GM18907 (cell line): Measurements from ENCODE around the gene CHN2.

ENCODE experiments used
- ATAC-seq: cut with Tn5 transposase; IDR thresholded peaks from one replicate; pipeline ENCODE4 v1.9.1; 2021; ENCODE audit warnings: mild to moderate bottlenecking, moderate library complexity; ENCODE audit not compliant: unreplicated experiment

CHN2 gene

DNA sequence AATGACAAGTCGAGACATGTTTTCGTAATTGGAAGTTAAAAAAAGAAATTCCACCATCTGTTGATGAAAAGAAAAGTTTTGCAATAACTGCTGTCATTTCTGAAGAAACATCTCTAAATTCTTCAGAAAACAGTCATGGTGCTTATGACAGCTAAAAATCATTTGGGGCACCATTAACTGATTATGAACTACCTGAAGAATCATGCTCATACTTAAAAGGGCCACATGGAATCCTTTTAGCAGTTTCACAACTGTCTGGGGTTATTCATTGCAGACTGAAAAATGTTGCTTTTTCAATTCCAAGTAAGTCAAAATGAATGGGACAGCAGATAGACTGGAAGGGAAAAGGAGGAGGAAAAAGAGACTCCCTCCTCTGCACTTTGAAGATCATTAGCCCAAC, 134.2 kb downstream of the CHN2 start:
- no peak for ATAC-seq

DNA sequence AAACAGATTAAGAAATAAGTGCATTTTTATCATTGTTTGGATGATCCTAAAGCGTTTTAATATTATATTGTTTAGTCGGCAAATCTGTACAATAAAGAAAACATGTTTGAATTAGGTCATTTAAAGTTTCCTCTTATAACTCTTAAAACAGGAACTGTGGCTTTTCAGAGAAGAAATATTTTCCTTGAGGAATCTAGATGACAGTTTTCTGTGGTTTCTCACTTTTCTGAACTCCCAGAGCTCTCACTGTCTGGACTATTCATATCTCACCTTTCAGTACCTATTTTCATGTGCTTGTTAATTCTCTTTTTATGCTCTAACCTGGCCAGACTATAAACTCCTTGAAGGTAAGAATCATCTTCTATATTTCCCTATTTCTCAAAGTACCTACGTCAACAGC, 135.1 kb downstream of the CHN2 start:
- no peak for ATAC-seq

DNA sequence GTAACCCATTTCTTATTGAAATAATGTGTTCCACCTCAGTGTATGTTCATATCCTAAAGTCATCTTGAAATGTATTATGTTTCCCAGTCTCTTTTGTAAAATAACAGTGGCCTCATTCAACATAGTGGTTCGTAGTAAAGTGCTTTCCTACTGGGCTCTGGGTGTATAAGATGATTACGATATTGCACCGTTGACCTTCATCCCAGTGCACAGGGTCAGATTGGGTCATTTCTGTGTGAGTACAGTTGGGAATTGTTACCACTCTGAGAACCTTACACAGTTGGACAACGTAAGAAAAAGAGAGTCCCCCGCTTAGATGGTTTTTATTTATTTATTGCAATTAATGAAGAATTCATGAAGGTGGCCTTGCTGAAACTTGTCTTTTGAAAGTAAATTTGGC, 135.6 kb downstream of the CHN2 start:
- ATAC-seq, result no peak

DNA sequence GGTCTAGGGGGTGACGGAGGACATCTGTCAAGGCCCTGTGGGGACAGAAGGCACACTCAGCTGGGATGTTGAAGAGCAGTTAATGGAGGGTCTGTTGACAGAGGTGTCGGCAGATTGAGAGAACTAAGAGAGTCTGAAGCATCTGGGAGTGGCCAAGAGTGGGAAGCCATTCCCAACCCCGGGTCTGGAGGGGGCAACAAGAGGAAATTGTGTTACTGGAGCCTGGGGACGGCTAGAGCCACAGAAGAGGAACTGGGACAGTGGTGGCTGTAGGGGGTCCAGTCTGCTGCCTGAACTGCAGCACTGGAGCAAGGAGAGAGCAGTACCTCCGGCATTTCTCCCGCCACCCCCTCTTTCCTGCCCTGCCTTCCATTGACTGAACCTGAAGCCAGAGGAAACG, 136.6 kb downstream of the CHN2 start:
- ATAC-seq, result no peak

DNA sequence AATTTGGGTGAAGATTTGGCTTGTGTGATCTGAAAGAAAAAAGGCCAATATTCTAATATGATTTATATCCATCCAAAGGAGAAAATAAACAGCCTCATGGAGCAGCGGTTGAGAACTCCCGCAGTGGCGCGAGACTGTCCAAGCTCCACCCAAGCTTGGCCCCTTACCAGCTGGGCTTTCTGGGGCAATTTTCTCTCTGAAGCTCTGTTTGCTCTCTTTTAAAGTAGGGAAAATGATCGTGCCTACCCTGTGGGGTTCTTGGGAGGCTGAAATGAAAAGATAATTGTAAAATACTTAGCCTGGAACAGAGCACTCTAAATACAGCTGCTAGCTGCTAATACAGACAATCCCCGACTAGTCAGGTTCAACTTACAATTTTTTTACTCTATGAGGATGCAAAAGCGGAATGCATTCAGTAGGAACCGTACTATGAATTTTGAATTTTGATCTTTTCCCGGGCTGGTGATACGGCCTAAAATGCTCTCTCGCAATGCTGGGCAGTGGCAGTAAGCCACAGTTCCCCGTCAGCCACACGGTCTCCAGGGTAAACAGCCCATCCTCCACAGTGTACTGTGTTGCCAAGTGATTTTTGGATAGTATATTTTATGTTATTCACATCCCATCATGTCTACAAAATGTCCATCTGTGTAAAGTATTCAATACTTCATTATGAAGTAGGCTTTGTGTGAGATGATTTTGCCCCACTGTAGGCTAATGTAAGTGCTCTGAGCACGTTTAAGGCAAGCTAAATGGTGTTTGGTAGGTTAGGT, 137.7 kb downstream of the CHN2 start:
- ATAC-seq, result no peak

DNA sequence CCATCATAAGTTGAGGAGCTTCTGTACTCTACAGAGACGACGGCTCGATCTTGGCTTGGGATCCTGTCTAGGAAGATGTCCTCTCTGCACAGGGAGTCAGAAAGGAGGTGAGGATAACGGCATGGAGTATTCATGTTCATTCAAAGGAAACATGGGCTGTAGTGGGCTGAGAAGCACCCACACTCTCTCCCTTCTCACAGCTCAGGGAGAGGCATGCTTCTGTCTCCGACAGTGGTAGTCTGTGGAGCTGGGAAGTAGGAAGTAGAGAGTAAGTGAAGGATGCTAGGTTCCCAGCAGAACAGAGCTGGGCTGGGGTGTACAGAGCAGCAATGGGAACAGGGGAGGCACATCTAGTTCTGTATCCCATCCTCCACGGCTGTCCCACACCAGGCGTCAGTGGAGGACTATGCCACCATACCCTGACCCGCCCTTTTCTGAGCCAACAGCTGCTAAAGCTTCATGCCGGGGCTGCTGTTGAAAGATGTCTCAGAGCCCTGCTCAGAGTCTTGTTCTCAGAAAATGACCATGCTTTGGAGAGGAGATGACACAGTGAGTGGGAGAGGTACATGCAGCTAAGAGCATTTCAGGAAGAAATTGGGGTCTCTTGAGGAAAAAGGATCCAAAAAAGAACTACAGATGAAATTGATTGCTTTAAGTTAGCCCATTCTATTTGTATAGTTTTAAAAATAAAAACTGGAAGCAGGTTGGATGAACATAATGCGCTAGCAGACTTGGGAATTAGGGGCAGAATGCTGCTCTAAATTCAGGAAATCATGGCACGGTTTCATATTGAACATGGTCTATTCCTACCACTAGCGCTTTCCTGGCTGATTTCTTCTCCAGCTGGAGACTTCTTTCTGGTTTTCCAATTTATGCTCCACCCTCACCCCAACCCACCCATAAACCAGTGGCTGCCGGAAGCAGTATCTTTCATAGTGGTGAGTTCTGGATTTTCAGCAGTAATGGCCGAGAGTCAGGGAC, 138.6 kb downstream of the CHN2 start:
- ATAC-seq, result no peak

DNA sequence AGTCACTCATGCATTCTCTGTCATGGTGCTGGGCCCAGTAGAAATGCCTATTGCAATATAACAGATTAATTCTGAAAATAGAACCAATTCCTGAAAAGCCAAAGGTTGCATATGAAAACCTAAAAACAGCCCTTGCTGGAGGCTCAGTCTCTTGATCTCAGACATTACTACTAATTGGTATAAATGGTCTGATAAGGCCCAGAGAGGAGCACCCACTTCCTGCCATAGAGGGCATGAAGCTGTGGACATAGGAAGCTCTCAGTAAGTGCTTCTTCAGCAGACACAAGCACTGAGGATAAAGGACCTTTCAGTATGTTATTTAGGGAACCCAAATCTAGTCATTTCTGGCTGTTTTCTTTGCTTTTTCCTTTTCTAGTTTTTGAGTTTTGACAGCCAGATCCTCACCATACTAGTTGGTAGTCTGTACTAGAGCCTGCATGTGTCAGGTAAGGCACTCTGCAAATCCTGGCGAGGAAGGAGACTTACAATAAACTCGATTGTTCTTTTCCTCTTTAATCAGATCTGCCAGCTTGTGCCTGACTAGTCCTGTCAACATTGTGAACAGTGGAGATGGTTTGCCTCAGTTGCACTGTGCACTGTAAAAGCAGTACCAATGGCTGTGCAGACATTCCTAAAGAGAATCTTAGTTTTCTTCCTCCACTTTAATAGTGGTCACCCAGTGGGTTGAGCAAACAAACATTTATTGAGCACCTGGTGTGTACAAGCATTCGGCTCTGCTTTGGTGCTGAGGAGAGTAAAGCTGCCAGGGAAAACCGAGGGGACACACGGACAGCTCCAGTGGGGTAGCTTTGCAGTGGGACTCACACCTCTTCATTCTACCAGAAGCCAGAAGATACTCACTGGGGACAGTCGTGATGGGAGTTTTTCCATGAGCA, 140.9 kb downstream of the CHN2 start:
- ATAC-seq, result no peak

DNA sequence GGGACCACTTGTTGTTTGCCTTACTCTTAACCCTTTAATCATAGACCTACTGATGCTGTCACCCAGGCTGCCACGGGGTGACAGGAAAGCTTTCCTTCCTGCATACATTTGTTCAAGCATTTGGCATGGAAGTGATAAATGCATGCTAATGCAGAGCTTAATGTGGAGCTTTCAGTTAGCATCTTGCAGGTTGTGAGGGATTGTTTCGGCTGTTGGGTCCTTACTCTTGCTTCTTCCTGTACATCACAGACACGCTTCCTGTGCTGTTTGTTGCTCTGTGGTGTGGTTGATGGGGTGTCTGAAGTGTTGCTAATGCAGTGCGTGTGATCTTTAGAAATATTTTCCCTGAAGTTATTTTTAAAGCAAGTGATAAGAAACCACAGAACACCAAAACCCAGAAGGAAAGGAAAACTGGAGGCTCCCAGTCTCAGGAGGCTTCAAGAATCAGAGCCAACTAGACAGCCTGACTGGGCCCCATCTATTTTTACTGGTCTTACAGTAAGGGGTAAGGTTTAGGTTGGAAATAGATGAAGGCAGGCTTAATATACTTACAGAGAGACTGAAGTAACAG, 143.1 kb downstream of the CHN2 start:
- no peak for ATAC-seq

DNA sequence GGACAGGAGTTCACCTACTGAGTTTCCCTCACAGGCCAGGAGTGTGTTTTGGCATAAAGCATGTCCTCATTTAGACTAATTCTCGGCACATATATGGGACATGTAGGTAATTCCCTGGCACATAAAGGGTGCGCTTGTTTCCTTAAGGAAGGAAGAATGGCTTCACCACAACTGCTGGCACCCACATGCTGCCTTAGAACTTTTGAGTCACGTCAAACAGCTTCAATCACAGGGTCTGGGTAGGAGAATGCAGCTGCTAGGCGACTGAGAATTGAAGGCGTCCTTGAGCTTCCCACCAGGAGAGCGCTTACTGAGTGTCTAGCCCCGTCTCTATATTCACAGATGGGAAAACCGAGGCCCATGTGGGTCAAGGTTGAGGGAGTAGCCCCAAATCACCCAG, 146.1 kb downstream of the CHN2 start:
- ATAC-seq, result no peak

DNA sequence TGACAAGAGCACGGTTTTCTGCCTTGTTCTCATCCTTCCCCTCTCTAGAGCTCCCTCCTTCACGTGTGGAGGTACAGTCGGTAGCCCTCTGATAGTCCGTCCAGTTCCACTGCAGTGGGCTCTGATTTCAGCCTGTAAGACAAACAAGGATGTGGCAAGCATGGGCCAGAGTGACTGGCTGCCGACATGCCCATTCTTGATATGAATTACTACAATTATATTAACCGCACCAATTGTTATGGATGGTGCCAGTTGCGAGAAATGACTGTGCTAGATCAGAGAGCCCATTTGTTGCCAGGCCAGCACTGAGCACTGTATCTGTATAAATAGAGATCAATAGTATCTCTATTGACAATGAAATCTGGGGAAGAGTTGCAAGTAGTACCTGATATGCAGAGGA, 146.6 kb downstream of the CHN2 start:
- no peak for ATAC-seq

DNA sequence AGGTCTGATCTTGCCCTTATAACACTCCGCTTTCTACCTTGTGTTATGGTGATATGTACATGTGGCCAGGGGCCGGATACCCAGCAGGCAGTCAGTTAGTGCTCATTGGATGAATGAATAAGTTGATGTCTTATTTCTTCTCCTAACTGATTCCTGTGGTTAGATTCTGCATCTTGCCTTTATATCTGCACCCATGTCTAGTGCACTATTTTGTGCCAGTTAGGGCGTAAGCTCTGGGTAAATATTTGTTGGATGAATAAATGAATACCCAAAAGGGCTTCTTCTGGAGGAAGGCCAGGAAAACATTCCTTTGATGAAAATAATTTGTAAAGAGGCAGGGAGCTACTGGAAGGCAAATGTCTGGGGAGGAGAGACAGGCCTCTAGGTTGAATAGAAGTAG, 148.2 kb downstream of the CHN2 start:
- ATAC-seq, result no peak

DNA sequence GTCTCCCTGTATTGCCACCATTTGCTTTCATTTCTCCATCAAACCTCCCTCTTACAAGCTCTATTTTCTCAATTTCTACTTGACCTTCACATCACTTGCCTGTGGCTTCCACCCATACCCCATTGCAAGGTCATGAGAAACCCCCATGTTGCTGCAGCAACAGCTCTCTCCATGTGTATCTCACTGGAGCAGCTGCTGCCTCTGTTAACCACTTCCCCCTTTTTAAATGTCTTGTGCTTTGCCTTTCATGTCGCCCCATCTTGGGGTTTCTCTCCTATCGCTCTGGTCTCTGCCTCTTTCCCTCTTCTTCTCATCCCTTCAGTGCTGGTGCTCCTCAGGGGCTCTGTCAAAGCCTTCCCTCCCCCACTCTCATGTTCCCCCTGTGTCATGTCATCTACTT, 148.8 kb downstream of the CHN2 start:
- ATAC-seq, result no peak

DNA sequence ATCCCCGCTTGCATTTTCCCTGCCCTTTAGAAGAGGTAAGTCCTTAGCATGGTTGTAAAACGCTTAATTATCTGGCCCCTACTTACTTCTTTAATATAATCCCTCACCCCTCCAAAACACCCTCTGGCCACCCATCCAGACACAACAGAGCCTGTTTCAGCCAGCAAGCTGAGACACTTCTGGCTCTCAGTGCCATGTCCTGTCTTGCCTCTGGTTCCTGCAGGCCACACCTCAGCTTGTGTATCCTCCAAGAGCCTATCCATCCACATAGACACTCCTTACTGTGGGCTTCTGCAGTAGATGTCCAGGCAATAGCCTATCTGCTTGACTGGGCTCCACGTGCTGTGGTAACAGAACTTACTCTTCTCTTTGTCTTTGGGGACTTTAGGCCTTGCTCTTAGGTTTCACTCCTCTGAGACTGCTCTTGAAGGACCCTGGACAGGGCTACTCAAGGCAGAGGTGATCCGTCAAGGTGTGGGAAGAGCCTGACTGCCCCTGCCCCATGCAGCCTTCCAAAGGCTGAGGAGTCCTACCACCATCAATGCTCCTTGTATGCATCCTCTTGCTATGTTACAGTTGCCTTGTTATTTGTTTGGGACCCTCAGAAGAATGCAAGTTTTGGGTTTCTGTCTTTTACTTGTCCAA, 149.9 kb downstream of the CHN2 start:
- ATAC-seq, result no peak

DNA sequence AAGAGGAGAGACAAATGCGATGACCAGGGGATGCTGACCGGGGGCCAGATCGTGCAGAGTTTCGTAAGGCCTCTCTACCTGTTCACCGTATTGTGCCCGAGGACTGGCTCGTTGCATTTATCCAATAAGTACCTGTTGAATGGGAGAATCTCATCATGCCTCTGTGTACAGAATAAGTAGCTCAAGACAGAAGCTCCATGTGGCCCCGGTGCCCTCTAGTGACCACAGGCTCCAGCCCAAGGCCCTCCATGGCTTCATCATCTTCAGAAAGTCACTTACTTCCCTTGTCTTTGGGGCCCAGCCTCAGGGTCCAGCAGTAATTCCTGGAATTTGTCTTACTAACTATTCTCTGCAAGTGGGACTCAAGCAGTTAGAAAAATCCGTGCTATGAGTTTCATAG, 151.0 kb downstream of the CHN2 start:
- no peak for ATAC-seq

DNA sequence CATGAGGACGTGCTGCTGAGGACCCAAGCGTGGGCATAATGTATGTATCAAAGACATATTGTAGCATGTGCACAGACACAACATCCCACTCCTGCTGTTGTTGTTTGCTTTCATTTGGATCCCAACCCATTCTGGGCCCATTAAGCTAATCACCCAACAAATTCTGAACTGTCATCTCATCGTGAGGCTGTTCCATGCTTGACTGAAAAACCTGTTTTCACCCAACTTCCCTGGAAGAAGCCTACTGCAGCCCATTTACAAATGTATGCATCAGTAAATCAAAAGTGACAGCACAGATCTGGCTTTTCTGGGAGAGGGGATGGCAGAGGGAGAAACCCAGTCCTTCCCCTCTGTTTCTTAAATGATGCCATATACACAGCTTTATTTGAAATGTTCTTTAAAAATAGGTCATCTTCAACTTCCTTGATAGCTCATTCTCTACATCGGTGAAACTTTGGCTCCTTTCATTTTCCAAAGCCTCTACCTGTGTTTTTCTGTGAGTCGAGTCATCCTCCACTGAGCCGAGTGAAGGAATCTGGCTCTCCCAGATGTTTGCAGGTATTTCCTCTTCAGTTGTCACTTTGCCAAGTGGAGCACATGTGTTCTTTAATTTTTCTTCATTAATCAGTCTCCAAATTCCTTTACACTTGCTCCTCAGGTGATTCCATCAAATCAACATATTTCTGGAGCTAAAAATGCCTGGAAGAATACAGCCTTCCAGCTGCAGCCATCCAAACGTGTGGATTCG, 151.8 kb downstream of the CHN2 start:
- ATAC-seq, result no peak

DNA sequence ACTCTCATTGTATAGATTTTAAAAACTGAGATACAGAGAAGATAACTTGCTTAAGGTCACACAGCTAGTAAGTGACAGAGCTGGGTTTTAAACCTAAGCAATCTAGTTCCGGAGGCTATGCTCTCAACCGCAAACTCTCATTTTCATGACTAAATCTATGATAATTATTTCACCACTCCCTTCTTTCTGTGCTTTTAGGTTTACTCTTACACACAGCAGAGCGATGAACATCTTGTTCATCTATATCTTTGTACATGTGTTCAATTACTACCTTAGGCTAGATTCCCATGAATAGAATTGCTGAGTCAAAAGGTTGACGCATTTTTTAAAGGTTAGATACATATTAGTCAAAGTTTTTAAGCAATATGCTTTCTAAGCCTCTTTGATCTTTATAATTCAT, 154.8 kb downstream of the CHN2 start:
- ATAC-seq, result no peak

DNA sequence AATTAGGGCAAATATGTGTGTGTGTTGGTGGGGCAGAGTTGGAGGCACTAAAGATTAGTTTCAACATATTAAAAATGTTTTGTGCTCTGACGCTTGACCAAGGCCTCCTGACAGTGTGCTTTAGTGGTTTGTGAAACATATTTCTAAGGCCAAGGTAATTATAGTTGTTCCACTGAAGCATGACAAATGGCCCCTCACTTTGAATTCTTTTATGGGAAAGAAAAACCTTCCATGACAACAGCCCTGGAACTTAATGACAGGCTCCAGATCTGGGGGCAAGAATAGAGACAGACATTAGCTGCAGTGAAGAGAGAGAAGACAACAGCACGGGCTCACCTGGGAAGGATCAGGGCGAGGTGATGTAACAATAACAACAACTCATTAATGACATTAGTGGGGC, 155.8 kb downstream of the CHN2 start:
- no peak for ATAC-seq

DNA sequence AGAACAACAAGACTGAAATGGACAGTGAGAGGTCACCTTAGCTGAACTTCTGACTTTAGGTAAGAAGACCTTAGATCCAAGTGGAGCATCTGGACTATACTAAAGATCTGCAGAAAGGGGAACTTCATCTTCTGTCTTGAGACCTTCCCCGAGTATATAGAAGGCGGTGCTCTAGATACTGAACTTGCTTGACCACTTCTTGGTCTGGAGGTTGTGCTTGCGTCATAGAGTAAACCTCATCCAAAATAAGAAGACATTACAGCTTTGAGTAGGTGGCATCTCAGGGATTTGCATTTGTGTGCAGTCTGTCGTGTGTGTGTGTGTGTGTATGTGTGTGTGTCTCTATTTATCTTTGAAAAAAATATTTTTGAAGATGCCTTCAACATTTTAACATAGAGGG, 157.5 kb downstream of the CHN2 start:
- no peak for ATAC-seq

DNA sequence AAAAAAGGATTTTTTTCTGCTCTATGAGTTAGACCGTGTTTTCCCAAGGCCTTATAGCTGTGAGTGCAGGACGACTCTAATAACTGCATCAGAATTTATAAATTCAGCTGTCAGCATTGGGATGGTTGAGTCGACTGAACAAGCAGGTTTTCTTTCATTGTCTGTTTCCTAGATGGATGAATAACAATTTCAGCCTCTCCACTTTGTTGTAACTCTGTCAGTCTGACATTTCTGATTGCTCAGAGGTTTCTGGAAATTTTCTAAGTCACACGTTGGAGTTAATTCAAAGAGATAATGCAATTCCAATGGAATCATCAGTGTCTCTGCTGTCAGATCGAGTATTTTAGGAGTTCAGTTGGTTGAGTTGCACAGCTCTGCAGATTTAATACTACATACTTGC, 159.2 kb downstream of the CHN2 start:
- no peak for ATAC-seq

DNA sequence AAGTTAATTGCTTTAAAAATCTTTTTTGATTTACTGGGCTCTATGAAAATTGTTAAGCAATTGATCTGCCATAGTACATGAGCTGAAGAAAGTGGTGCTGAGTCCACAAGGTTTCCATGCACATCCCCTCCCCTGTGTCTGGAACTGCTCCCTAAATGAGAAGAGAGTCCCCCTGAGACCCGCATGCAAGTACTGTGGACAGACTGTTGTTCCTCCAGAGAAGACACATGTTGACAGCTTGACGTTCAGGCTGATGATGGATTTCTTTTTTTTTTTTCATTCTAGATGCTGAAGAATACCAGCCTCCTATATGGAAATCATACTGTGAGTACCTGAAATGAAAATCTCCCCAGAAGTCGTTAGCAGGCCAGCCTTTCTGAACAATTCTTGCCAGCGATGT, 159.8 kb downstream of the CHN2 start:
- ATAC-seq, result no peak
